ENCODE measurements around the gene CUL9.

DNA sequence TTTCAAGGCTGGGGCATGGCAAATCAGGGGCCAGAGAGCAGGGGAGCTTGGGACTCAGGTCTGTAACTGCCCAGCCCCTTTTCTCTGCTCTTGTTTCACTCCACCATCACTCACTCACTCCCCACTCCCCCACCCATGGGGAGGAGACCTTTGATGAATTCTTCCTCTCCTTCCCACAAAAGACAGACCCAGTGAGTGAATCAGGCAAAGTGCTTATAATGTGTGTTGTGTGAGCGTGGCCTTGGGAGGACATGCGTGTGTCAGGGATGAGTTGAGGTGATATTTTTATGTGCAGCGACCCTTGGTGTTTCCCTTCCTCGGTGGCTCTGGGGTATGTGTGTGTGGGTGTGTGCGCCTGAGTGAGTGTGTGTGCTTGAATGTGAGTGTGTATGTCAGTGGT lies 1.0 kb upstream of the CUL9 start:
- TF ChIP-seq, protein P1, sequence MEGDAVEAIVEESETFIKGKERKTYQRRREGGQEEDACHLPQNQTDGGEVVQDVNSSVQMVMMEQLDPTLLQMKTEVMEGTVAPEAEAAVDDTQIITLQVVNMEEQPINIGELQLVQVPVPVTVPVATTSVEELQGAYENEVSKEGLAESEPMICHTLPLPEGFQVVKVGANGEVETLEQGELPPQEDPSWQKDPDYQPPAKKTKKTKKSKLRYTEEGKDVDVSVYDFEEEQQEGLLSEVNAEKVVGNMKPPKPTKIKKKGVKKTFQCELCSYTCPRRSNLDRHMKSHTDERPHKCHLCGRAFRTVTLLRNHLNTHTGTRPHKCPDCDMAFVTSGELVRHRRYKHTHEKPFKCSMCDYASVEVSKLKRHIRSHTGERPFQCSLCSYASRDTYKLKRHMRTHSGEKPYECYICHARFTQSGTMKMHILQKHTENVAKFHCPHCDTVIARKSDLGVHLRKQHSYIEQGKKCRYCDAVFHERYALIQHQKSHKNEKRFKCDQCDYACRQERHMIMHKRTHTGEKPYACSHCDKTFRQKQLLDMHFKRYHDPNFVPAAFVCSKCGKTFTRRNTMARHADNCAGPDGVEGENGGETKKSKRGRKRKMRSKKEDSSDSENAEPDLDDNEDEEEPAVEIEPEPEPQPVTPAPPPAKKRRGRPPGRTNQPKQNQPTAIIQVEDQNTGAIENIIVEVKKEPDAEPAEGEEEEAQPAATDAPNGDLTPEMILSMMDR (IDR thresholded peaks at IDR 0.05) = no peak
- TF ChIP-seq EZH2 (IDR thresholded peaks at IDR 0.05) (no peak), EZH2phosphoT487 (IDR thresholded peaks at IDR 0.05) (no peak)

Data from neural progenitor cell (in vitro differentiated cells).